ENCODE results near the gene SLC7A6. TPM values are rescaled to one million over a fixed set of nuclear protein-coding genes. Genes with fewer than 3 reads are reported as not detected.
A peak's percentile ranks its signal among the peaks of the same experiment; 100 is the strongest.

SLC7A6 gene
- total RNA-seq, 3 donors from 2014 or later: 43.2 to 284 (median 65.2) TPM

DNA sequence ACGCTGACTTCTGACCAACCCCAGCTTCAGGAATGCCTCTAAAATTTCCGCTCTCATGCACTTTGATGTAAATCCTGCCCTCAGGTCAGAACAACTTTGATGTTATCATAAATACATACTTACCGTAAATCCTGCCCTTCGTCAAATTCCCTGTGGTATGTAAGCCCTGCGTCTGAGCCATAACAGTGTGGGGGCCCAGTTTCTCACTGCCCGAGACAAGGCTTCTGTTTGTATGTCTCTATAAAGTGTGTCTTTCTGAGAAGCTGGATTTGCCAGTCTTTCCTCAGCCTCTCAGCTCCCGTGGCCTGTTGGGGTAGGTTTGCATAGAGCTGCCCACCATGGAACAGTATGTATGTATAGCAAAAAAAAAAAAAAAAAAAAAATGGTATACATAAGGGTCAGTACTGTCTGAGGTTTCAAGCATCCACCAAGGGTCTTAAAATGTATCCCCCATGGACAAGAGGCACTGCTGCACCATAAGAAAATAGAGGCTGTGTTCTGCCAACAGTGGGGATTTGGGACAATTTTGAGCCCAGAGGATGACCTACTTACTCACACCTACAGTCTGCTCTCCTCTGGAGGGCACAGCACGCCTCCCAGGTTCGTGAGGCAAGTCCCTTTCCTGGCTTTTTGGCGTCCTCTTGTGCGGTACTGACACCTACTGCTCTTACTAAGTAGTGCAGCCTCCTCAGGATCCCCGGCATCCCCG is 64.0 kb downstream of the SLC7A6 start:
- intact Hi-C loops (cut with DNase I; ENCODE audit: low total_unique reads): loop anchor here (5.0 kb wide), 1 partner anchor 66 kb away; the partner anchor contains the start of gene SLC7A6
- DNase-seq (ENCODE audit: low spot score in 2 of 2): peak; percentile 73 to 77
- Histone ChIP-seq H3K27ac (no peak overlapping the region), H3K27me3 (no peaks in the 10 kb centered on the region), H3K9me3 (no peaks in the 10 kb centered on the region), H3K36me3 (no peaks in the 10 kb centered on the region), H3K4me1 (peaks cover 0 to 4% of the 10 kb centered on the region in 2 donors), H3K4me3 (no peak overlapping the region)
- TF ChIP-seq POLR2A (IDR thresholded peaks at IDR 0.05) (no peak), POLR2AphosphoS5 (IDR thresholded peaks at IDR 0.05) (peak in 1 of 3 donors; percentile 36)
- TF ChIP-seq, protein P1, sequence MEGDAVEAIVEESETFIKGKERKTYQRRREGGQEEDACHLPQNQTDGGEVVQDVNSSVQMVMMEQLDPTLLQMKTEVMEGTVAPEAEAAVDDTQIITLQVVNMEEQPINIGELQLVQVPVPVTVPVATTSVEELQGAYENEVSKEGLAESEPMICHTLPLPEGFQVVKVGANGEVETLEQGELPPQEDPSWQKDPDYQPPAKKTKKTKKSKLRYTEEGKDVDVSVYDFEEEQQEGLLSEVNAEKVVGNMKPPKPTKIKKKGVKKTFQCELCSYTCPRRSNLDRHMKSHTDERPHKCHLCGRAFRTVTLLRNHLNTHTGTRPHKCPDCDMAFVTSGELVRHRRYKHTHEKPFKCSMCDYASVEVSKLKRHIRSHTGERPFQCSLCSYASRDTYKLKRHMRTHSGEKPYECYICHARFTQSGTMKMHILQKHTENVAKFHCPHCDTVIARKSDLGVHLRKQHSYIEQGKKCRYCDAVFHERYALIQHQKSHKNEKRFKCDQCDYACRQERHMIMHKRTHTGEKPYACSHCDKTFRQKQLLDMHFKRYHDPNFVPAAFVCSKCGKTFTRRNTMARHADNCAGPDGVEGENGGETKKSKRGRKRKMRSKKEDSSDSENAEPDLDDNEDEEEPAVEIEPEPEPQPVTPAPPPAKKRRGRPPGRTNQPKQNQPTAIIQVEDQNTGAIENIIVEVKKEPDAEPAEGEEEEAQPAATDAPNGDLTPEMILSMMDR (IDR thresholded peaks at IDR 0.05): peak; percentile 76 to 97 (median 94)

DNA sequence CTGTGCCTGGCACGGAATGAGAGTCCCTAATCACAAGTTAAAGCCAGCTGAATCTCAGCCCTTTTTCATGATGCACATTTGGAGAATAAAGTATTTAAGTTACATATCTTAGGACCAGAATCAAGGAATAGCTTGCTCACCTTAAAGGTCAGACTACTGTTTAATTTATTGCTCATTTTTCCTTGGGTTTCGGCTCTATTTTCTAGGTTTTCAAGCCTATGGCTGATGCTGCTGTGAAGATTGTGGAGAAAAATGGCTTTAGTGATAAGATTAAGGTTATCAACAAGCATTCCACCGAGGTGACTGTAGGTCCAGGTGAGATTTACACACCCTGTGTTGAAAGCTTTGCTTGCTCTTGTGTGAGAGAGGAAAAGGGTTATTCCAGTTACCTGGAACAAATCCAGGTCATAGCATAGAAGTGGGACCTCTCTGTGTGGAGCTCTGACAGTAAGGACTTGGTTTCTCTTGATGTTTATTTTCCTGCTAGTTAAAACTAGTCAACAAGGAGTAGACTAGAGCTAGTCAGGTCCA is 64.6 kb downstream of the SLC7A6 start:
- TF ChIP-seq, protein P1 (IDR thresholded peaks at IDR 0.05): no peak
- TF ChIP-seq POLR2AphosphoS5 (IDR thresholded peaks at IDR 0.05) (no peak), POLR2A (IDR thresholded peaks at IDR 0.05) (no peak)
- Histone ChIP-seq H3K27me3 (no peaks in the 10 kb centered on the region), H3K36me3 (no peaks in the 10 kb centered on the region), H3K27ac (no peak overlapping the region), H3K4me3 (no peak overlapping the region), H3K4me1 (peaks cover 0 to 4% of the 10 kb centered on the region in 2 donors), H3K9me3 (no peaks in the 10 kb centered on the region)
- no peak for DNase-seq (ENCODE audit: low spot score in 2 of 2)
- intact Hi-C loops (cut with DNase I; ENCODE audit: low total_unique reads): loop anchor here (5.0 kb wide), 1 partner anchor 67 kb away; the partner anchor contains the start of gene SLC7A6

DNA sequence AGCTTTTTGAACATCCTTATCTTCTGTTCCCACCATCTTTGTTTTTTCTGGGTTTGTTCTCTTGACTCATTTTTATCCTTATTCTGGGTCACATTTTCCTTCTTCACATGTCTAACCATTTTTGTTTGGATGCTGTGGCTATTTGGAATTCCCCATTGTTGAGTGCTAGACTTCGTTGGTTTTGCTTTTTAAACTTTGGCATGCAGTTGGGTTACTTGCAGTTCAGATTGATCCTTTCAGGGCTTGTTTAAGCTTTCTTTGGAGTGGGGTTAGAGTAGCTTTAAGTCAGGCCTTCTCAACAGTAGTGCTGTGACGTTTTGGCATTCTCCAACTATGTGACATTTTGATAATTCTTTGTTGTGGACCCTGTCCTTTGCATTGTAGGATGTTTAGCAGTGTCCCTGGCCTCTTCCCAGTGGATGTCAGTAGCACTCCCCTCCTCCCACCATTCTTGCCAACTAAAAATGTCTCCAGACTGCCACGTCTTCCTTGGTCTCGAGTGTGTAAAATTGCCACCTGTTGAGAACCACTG is 67.6 kb downstream of the SLC7A6 start:
- H3K4me3 ChIP-seq: no peak overlapping the region
- H3K36me3 ChIP-seq: no peaks in the 10 kb centered on the region
- no peaks in the 10 kb centered on the region for H3K9me3 ChIP-seq
- TF ChIP-seq, protein P1 (IDR thresholded peaks at IDR 0.05): no peak
- TF ChIP-seq POLR2A (IDR thresholded peaks at IDR 0.05) (no peak), POLR2AphosphoS5 (IDR thresholded peaks at IDR 0.05) (no peak)
- DNase-seq (ENCODE audit: low spot score in 2 of 2): no peak
- peak overlapping the region; percentile 2 to 50 for H3K27ac ChIP-seq
- intact Hi-C loops (cut with DNase I; ENCODE audit: low total_unique reads): no loop called here
- peaks cover 0 to 4% of the 10 kb centered on the region in 2 donors for H3K4me1 ChIP-seq
- H3K27me3 ChIP-seq: no peaks in the 10 kb centered on the region

DNA sequence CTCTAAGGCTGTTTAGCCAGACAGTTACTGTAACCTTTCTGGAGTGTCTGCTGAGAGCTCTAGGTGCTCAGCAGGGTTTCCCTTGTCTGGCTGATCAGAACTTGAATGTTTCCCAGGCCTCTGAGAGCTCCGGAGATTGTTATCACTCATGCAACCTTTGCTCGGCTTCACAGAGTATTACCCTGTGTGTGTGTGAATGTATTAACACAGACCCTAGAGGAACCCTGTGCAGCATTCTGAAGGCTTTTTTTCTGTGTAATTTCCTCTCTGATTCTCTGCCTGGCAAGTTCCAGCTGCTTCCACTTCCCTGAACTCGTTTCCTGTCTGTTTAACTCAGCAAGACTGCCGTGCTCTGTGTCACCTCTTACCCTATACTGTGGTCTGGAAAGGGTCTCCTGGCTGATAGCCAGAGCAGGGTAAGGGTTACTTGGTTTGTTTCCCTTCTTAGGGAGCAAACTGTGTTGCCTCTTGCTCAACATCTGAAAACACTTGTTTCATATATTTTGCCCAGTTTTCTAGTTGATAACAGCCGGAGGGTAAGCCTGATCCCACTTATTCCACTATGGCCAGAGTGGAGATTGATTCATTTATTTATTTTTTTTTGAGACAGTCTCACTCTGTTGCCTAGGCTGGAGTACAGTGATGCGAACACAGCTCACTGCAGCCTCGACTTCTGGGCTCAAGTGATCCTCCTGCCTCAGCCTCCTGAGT is 68.2 kb downstream of the SLC7A6 start:
- no peak for TF ChIP-seq POLR2AphosphoS5 (IDR thresholded peaks at IDR 0.05)
- TF ChIP-seq, protein P1 (IDR thresholded peaks at IDR 0.05): no peak
- DNase-seq (ENCODE audit: low spot score in 2 of 2): no peak

More for the DNA sequence above, 68.2 kb downstream of the SLC7A6 start:
- H3K4me1 ChIP-seq: peaks cover 0 to 4% of the 10 kb centered on the region in 2 donors
- intact Hi-C loops (cut with DNase I; ENCODE audit: low total_unique reads): no loop called here
- no peaks in the 10 kb centered on the region for H3K36me3 ChIP-seq
- H3K27ac ChIP-seq: peak overlapping the region; percentile 2 to 50
- H3K4me3 ChIP-seq: no peak overlapping the region
- no peaks in the 10 kb centered on the region for H3K9me3 ChIP-seq
- no peaks in the 10 kb centered on the region for H3K27me3 ChIP-seq
